HEK293T (cell line): ENCODE results near the gene ADSL.

Experiments used
- CTCF ChIA-PET: fragments of 350-600 bp; formaldehyde crosslinking; extraction: SDS; loops from one replicate; lab custom pipeline; 2021; ENCODE audit warnings: antibody characterized with exemption, inconsistent platforms; lab: Yijun Ruan, JAX
- POLR2A ChIA-PET: fragments of 350-600 bp; formaldehyde crosslinking; extraction: SDS; loops from one replicate; lab custom pipeline; 2020; ENCODE audit warnings: antibody characterized with exemption, inconsistent platforms; lab: Yijun Ruan, JAX
- DNase-seq: peaks from one replicate; pipeline ENCODE4 v3.0.0; 2012; ENCODE audit warnings: mixed read lengths; ENCODE audit errors: extremely low spot score
- ARNT ChIP-seq: fragments of 450-650 bp; IDR thresholded peaks from 2 replicates; pipeline ENCODE4 v1.6.1; 2017; ENCODE audit warnings: mild to moderate bottlenecking
- BHLHE40 ChIP-seq: fragments of 450-650 bp; IDR thresholded peaks from 2 replicates; pipeline ENCODE4 v1.6.1; 2016; ENCODE audit warnings: mild to moderate bottlenecking, moderate library complexity, borderline replicate concordance
- CTBP1 ChIP-seq: fragments of 450-650 bp; IDR thresholded peaks from 2 replicates; pipeline ENCODE4 v1.6.1; 2016; ENCODE audit warnings: borderline replicate concordance
- ELF4 ChIP-seq: fragments of 450-650 bp; IDR thresholded peaks from 2 replicates; pipeline ENCODE4 v1.6.1; 2017; ENCODE audit warnings: antibody characterized with exemption
- FOXA1 ChIP-seq: fragments of 450-650 bp; IDR thresholded peaks from 2 replicates; pipeline ENCODE4 v1.6.1; 2016; ENCODE audit warnings: mild to moderate bottlenecking
- FOXK2 ChIP-seq: fragments of 450-650 bp; IDR thresholded peaks from 2 replicates; pipeline ENCODE4 v1.6.1; 2016; ENCODE audit warnings: mild to moderate bottlenecking
- FOXM1 ChIP-seq: fragments of 450-650 bp; IDR thresholded peaks from 2 replicates; pipeline ENCODE4 v1.6.1; 2017; ENCODE audit warnings: mild to moderate bottlenecking, borderline replicate concordance
- HDGF ChIP-seq: fragments of 450-650 bp; IDR thresholded peaks from 2 replicates; pipeline ENCODE4 v1.6.1; 2017; ENCODE audit warnings: antibody characterized with exemption, borderline replicate concordance
- L3MBTL2 ChIP-seq: fragments of 450-650 bp; conservative IDR thresholded peaks from 2 replicates; pipeline ENCODE4 v1.6.1; 2016; ENCODE audit warnings: mild to moderate bottlenecking
- LEF1 ChIP-seq: fragments of 450-650 bp; IDR thresholded peaks from 2 replicates; pipeline ENCODE4 v1.6.1; 2017; ENCODE audit warnings: mild to moderate bottlenecking, borderline replicate concordance
- NFRKB ChIP-seq: fragments of 450-650 bp; IDR thresholded peaks from 2 replicates; pipeline ENCODE4 v1.6.1; 2016; ENCODE audit warnings: mild to moderate bottlenecking, moderate library complexity
- PKNOX1 ChIP-seq: fragments of 450-650 bp; IDR thresholded peaks from 2 replicates; pipeline ENCODE4 v1.6.1; 2016
- SP1 ChIP-seq: fragments of 450-650 bp; IDR thresholded peaks from 2 replicates; pipeline ENCODE4 v1.6.1; 2017
- SUZ12 ChIP-seq: fragments of 450-650 bp; IDR thresholded peaks from 2 replicates; pipeline ENCODE4 v1.6.1; 2016; ENCODE audit warnings: mild to moderate bottlenecking
- TARDBP ChIP-seq: fragments of 450-650 bp; IDR thresholded peaks from 2 replicates; pipeline ENCODE4 v1.6.1; 2016
- ZNF384 ChIP-seq: fragments of 450-650 bp; IDR thresholded peaks from 2 replicates; pipeline ENCODE4 v1.6.1; 2016

ADSL gene

GRCh38 chr22:40403141-40403540, 56.8 kb downstream of the ADSL start:
- ChIA-PET POLR2A (no interaction called here), CTCF (no interaction called here)
- no peak for DNase-seq
- TF ChIP-seq CTBP1 (no peak), L3MBTL2 (no peak), TARDBP (no peak), LEF1 (no peak), FOXM1 (no peak), HDGF (no peak), FOXA1 (no peak), SP1 (no peak), FOXK2 (no peak)

- POLR2A ChIA-PET = interaction anchor here (1.2 kb wide), 1 partner anchor 8 kb away, joined by 4 read pairs; no protein-coding TSS in a partner anchor
- DNase-seq = no peak
Measured at GRCh38 chr22:40403651-40404050, 57.4 kb downstream of the ADSL start.

GRCh38 chr22:40404251-40405177, 58.2 kb downstream of the ADSL start:
- no peak for DNase-seq
- TF ChIP-seq FOXA1 = no peak
- TF ChIP-seq ZNF384 = no peak
- no peak for TF ChIP-seq TARDBP
- no peak for TF ChIP-seq CTBP1
- TF ChIP-seq SUZ12 = no peak
- no peak for TF ChIP-seq LEF1
- no peak for TF ChIP-seq ELF4
- no peak for TF ChIP-seq NFRKB
- TF ChIP-seq PKNOX1 = no peak
- no peak for TF ChIP-seq L3MBTL2
- no peak for TF ChIP-seq BHLHE40
- TF ChIP-seq FOXK2 = no peak
- TF ChIP-seq SP1 = no peak
- TF ChIP-seq HDGF = no peak
- no peak for TF ChIP-seq FOXM1
- TF ChIP-seq ARNT = no peak
- ChIA-PET CTCF (no interaction called here), POLR2A (interaction anchor here (1.2 kb wide), 1 partner anchor 9 kb away, joined by 4 read pairs; no protein-coding TSS in a partner anchor)

More at GRCh38 chr22:40403651-40404050, 57.4 kb downstream of the ADSL start:
- no peak for TF ChIP-seq ARNT
- TF ChIP-seq SUZ12 = no peak
- TF ChIP-seq TARDBP = no peak
- no peak for TF ChIP-seq NFRKB
- TF ChIP-seq ZNF384 = no peak
- no peak for TF ChIP-seq LEF1
- TF ChIP-seq PKNOX1 = no peak
- no peak for TF ChIP-seq FOXA1
- TF ChIP-seq FOXM1 = no peak
- CTCF ChIA-PET = interaction anchor here (0.6 kb wide), 1 partner anchor 47 kb away, joined by 3 read pairs; no protein-coding TSS in a partner anchor

GRCh38 chr22:40405178-40406062, 59.1 kb downstream of the ADSL start:
- no peak for DNase-seq
- POLR2A ChIA-PET = interaction anchor here (0.9 kb wide), 1 partner anchor 246 kb away, joined by 3 read pairs; no protein-coding TSS in a partner anchor
- TF ChIP-seq FOXA1 (no peak), TARDBP (no peak), ELF4 (no peak), ZNF384 (no peak), BHLHE40 (no peak), NFRKB (no peak), FOXM1 (no peak), LEF1 (no peak), CTBP1 (no peak), HDGF (no peak), PKNOX1 (no peak), SP1 (no peak), FOXK2 (no peak), SUZ12 (no peak), ARNT (no peak), L3MBTL2 (no peak)
- CTCF ChIA-PET = no interaction called here

- TF ChIP-seq TARDBP (no peak), LEF1 (no peak), ARNT (no peak), ZNF384 (no peak), FOXK2 (no peak), SP1 (no peak), SUZ12 (no peak), NFRKB (no peak), FOXA1 (no peak), HDGF (no peak)
- POLR2A ChIA-PET = interaction anchor here (0.9 kb wide), 1 partner anchor 245 kb away, joined by 3 read pairs; no protein-coding TSS in a partner anchor
- CTCF ChIA-PET = no interaction called here
- no peak for DNase-seq
Measured at GRCh38 chr22:40406063-40406890, 60.0 kb downstream of the ADSL start.
